BE2C (cell line): ENCODE measurements around the gene HYOU1.
A peak's percentile ranks its signal among the peaks of the same experiment; 100 is the strongest.
"Not testable (repeated sequence)": the region's sequence is repeated elsewhere in the genome, so short reads cannot be mapped to it uniquely, and the experiment has no call there.

Experiments used
- DNase-seq: peaks from one replicate; pipeline ENCODE4 v3.0.0-alpha.2; 2020
- H3K27me3 ChIP-seq: fragments of 250-450 bp; sonication (Bioruptor Pico); 2 replicates; pipeline ENCODE4 v1.5.1; 2020; ENCODE audit warnings: mild to moderate bottlenecking
- H3K36me3 ChIP-seq: fragments of 250-450 bp; sonication (Bioruptor Pico); 2 replicates; pipeline ENCODE4 v1.5.1; 2020; ENCODE audit warnings: mild to moderate bottlenecking
- H3K4me1 ChIP-seq: fragments of 250-450 bp; sonication (Bioruptor Pico); 2 replicates; pipeline ENCODE4 v1.5.1; 2020
- H3K4me3 ChIP-seq: 2 replicates; pipeline ENCODE4 v1.5.1; 2011; ENCODE audit warnings: low read depth, low read length
- H3K9me3 ChIP-seq: fragments of 250-450 bp; sonication (Bioruptor Pico); 2 replicates; pipeline ENCODE4 v1.5.1; 2020
- CTCF ChIP-seq: IDR thresholded peaks from 2 replicates; pipeline ENCODE4 v1.5.1; 2012; ENCODE audit warnings: mild to moderate bottlenecking, low read depth, low read length

Gene HYOU1

GRCh38 chr11:119021631-119022030 is 35.4 kb downstream of the HYOU1 start:
- peaks cover 61% of the 10 kb centered on the region for H3K36me3 ChIP-seq
- H3K9me3 ChIP-seq = no peaks in the 10 kb centered on the region
- H3K27me3 ChIP-seq = no peaks in the 10 kb centered on the region
- no peak for TF ChIP-seq CTCF
- no peak for DNase-seq
- no peaks in the 10 kb centered on the region for H3K4me1 ChIP-seq
- H3K4me3 ChIP-seq = no peak overlapping the region

GRCh38 chr11:119019996-119020395 is 37.0 kb downstream of the HYOU1 start:
- Histone ChIP-seq H3K27me3 (no peaks in the 10 kb centered on the region), H3K4me1 (no peaks in the 10 kb centered on the region), H3K36me3 (peaks cover 68% of the 10 kb centered on the region), H3K4me3 (peak overlapping the region; percentile 87), H3K9me3 (no peaks in the 10 kb centered on the region)
- DNase-seq = no peak
- TF ChIP-seq CTCF = no peak

GRCh38 chr11:119018074-119018938 is 38.7 kb downstream of the HYOU1 start, which contains the start of the genes RPS25 and TRAPPC4:
RPS25 (minus strand) TSS chr11:119018343; CDS start chr11:119018284, 59 bp downstream.
TRAPPC4 (plus strand) TSS chr11:119018766; CDS start chr11:119018796, 30 bp downstream.
- DNase-seq = peak; percentile 96
- no peaks in the 10 kb centered on the region for H3K9me3 ChIP-seq
- no peaks in the 10 kb centered on the region for H3K4me1 ChIP-seq
- TF ChIP-seq CTCF = no peak
- H3K36me3 ChIP-seq = peaks cover 66% of the 10 kb centered on the region
- H3K4me3 ChIP-seq = peak within 1 kb of the TSS; percentile 87
- H3K27me3 ChIP-seq = no peaks in the 10 kb centered on the region

- H3K36me3 ChIP-seq = peaks cover 66% of the 10 kb centered on the region
Observed at GRCh38 chr11:119017377-119017776, 39.6 kb downstream of the HYOU1 start.

GRCh38 chr11:119016216-119017009 is 40.6 kb downstream of the HYOU1 start:
- Histone ChIP-seq H3K36me3 (peaks cover 60% of the 10 kb centered on the region), H3K4me3 (peak overlapping the region; percentile 87), H3K4me1 (no peaks in the 10 kb centered on the region), H3K27me3 (no peaks in the 10 kb centered on the region), H3K9me3 (no peaks in the 10 kb centered on the region)
- no peak for DNase-seq
- no peak for TF ChIP-seq CTCF

More at GRCh38 chr11:119017377-119017776, 39.6 kb downstream of the HYOU1 start:
- not testable (repeated sequence) for H3K27me3 ChIP-seq, DNase-seq, H3K9me3 ChIP-seq, H3K4me1 ChIP-seq
- H3K4me3 ChIP-seq = peak overlapping the region; percentile 87

- H3K36me3 ChIP-seq = peaks cover 59% of the 10 kb centered on the region
- no peaks in the 10 kb centered on the region for H3K9me3 ChIP-seq
- no peak for DNase-seq
- peak; percentile 27; the same call in 1 of the 2 replicates for TF ChIP-seq CTCF
- no peaks in the 10 kb centered on the region for H3K4me1 ChIP-seq
- H3K4me3 ChIP-seq = no peak overlapping the region
- H3K27me3 ChIP-seq = no peaks in the 10 kb centered on the region
Observed at GRCh38 chr11:119015054-119015611, 41.9 kb downstream of the HYOU1 start.
